ENCODE data around the gene STH.

STH gene

DNA sequence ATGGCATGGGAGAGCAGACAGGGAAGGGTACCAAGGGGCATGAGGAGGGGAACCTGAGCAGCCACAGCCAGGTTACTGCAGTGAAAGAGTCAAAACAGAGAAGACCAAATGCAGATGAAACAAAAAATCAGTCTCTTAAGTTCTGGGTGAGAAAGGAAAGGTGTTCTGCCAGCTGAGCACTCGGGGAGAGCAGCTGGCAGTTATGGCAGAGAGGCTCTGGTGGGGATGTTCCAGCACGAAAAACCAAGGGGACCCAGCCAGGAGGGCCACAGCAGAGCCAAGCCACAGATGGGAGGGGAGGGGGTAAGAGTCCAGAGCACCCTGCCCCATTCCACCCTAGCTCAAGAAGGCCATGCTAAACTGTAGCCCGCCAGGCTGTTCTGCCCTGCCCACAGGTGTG, 31.7 kb downstream of the STH start:
- TF ChIP-seq, protein P1, sequence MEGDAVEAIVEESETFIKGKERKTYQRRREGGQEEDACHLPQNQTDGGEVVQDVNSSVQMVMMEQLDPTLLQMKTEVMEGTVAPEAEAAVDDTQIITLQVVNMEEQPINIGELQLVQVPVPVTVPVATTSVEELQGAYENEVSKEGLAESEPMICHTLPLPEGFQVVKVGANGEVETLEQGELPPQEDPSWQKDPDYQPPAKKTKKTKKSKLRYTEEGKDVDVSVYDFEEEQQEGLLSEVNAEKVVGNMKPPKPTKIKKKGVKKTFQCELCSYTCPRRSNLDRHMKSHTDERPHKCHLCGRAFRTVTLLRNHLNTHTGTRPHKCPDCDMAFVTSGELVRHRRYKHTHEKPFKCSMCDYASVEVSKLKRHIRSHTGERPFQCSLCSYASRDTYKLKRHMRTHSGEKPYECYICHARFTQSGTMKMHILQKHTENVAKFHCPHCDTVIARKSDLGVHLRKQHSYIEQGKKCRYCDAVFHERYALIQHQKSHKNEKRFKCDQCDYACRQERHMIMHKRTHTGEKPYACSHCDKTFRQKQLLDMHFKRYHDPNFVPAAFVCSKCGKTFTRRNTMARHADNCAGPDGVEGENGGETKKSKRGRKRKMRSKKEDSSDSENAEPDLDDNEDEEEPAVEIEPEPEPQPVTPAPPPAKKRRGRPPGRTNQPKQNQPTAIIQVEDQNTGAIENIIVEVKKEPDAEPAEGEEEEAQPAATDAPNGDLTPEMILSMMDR (IDR thresholded peaks at IDR 0.05; ENCODE audit: insufficient read depth, low read depth, low read length, missing control alignments), result no peak
- DNase-seq (ENCODE audit: low read depth), result no peak

DNA sequence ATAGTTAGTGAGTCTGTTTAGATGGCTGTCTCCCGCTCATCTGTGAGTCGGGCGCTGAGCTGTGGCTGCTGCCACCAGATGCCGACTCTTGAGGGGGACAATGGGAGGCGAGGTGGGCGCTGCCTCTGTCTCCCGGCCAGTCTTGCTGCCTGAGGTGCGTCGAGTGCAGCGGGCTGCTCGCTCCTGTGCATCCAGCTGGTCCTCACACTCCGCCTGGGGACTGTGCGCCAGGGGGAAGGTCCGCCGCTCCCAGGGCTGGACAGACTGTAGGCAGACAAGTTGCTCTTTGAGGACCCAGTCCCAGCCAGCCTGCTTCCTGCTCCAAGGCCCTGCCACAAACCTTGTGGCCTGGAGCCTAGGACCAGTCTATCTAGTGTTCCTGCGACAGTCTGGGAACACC, 32.4 kb downstream of the STH start:
- no peak for DNase-seq (ENCODE audit: low read depth)
- TF ChIP-seq, protein P1 (IDR thresholded peaks at IDR 0.05; ENCODE audit: insufficient read depth, low read depth, low read length, missing control alignments), result no peak
- no peak overlapping the region for H3K4me3 ChIP-seq (ENCODE audit: low read length)

More for the DNA sequence above, 31.7 kb downstream of the STH start:
- H3K4me3 ChIP-seq (ENCODE audit: low read length), result no peak overlapping the region

DNA sequence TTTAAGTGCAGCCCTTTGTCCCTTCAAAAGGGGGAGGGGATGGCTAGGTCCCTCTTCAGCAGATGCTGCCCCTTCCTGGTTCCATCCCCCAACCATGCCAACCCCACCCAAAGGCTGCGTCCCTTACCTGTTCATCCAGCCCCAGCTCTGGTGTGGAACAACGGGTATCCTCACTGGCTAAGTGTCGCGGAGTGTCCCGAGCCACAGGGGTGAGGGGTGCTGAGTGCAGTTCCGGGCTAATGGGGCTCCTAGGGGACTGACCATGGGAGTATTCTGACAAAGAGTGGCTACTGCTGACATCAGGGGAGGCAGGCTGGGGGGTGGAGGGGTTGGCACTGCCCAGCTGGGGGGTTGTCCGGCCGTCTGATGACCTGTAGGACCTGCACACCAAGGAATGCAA, 32.9 kb downstream of the STH start:
- DNase-seq (ENCODE audit: low read depth), result no peak
- TF ChIP-seq, protein P1 (IDR thresholded peaks at IDR 0.05; ENCODE audit: insufficient read depth, low read depth, low read length, missing control alignments), result no peak
- H3K4me3 ChIP-seq (ENCODE audit: low read length), result no peak overlapping the region

- no peak overlapping the region for H3K4me3 ChIP-seq (ENCODE audit: low read length)
- TF ChIP-seq, protein P1 (IDR thresholded peaks at IDR 0.05; ENCODE audit: insufficient read depth, low read depth, low read length, missing control alignments), result no peak
- DNase-seq (ENCODE audit: low read depth), result no peak
Measured at GRCh38 chr17:46032909-46033308, 33.9 kb downstream of the STH start.

DNA sequence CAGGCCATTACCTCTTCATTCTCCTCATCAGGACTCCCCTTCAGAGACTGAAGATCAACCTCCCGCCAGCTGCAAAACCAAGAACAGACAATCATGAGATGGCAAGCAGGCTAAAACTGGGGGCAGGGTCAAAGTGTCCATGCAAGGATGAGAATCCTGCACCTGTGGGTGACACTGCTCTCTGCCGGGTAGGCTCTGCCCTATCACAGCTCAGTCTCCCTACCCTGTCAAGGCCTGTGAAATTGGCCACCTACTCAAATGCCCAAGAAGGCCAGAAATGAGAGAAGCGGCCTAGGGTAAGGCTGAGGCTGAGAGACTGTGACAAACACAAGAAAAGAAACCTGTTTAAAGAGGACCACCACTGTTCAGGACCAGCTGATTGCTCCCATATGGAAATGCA, 34.3 kb downstream of the STH start:
- no peak for DNase-seq (ENCODE audit: low read depth)
- H3K4me3 ChIP-seq (ENCODE audit: low read length), result no peak overlapping the region
- TF ChIP-seq, protein P1 (IDR thresholded peaks at IDR 0.05; ENCODE audit: insufficient read depth, low read depth, low read length, missing control alignments), result no peak

DNA sequence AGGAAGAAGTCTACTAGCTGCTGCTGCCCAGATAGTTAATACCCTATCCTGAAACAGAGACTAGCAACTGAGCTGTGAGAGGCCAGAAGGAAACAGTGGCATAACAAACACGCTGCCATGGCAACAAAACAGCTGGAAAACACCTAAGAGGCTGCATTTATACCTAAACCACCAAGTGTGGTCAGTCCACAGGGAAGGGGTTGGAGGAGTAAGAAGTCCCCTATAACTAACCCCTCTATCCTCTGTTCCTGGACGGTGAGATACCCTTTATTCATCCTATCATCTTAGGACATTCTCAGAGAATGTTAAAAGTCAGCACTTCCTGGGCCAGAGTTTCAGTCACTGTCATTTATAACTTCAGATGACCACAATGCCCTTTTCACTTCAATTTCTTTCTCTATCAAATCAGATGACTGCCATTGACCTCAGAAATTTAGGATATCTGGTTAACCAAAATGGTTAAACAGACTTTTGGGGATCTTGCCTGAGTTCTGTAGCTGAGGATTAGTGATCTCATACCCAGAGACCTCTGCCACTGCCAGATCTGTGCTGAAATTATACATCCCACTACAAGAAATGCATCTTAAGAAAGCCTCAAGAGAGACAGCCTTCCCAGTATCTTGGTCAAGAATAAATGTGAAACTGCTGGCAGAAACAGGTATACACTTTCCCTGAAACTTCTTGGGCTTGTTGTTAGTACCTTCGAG, 36.2 kb downstream of the STH start:
- H3K4me3 ChIP-seq (ENCODE audit: low read length), result no peak overlapping the region
- DNase-seq (ENCODE audit: low read depth), result no peak
- TF ChIP-seq, protein P1 (IDR thresholded peaks at IDR 0.05; ENCODE audit: insufficient read depth, low read depth, low read length, missing control alignments), result no peak

- TF ChIP-seq, protein P1 (IDR thresholded peaks at IDR 0.05; ENCODE audit: insufficient read depth, low read depth, low read length, missing control alignments), result no peak
- DNase-seq (ENCODE audit: low read depth), result no peak
- H3K4me3 ChIP-seq (ENCODE audit: low read length), result no peak overlapping the region
Measured at GRCh38 chr17:46036491-46036890, 37.4 kb downstream of the STH start.

Measured in epithelial cell of esophagus (primary cell).